Trophoblast cell (in vitro differentiated cells and primary cell): Measurements from ENCODE around the gene GPR142.

ENCODE experiments used
- DNase-seq, 2 donors: peaks; one replicate each; pipeline ENCODE4 v3.0.0-alpha.2; 2016
- H2AFZ ChIP-seq: 2 replicates; pipeline ENCODE4 v1.6.1; 2013; ENCODE audit warnings: low read length, moderate library complexity, mild to moderate bottlenecking; ENCODE audit not compliant: insufficient read depth, poor library complexity
- H2AK5ac ChIP-seq: 2 replicates; pipeline ENCODE4 v1.6.1; 2013; ENCODE audit warnings: mild to moderate bottlenecking, low read length
- H2BK120ac ChIP-seq: 2 replicates; pipeline ENCODE4 v1.6.1; 2013; ENCODE audit warnings: low read length, mild to moderate bottlenecking, moderate library complexity; ENCODE audit not compliant: insufficient read depth, poor library complexity
- H2BK12ac ChIP-seq: 2 replicates; pipeline ENCODE4 v1.6.1; 2013; ENCODE audit warnings: mild to moderate bottlenecking, low read length, moderate library complexity
- H2BK5ac ChIP-seq: 2 replicates; pipeline ENCODE4 v1.6.1; 2013; ENCODE audit warnings: low read length, low read depth, moderate library complexity, mild to moderate bottlenecking; ENCODE audit not compliant: poor library complexity
- H3K14ac ChIP-seq: 2 replicates; pipeline ENCODE4 v1.6.1; 2013; ENCODE audit warnings: mild to moderate bottlenecking, low read length
- H3K18ac ChIP-seq: 2 replicates; pipeline ENCODE4 v1.6.1; 2013; ENCODE audit warnings: mild to moderate bottlenecking, low read length
- H3K23ac ChIP-seq: 2 replicates; pipeline ENCODE4 v1.6.1; 2013; ENCODE audit warnings: low read length
- H3K27ac ChIP-seq: 2 replicates; pipeline ENCODE4 v1.5.1; 2013; ENCODE audit warnings: low read depth, mild to moderate bottlenecking, inconsistent platforms, low read length, moderate library complexity
- H3K27me3 ChIP-seq: 2 replicates; pipeline ENCODE4 v1.6.1; 2013; ENCODE audit warnings: inconsistent platforms, mild to moderate bottlenecking, low read length, moderate library complexity; ENCODE audit not compliant: insufficient read depth
- H3K36me3 ChIP-seq, 2 experiments: 1 replicate in 1 of 2; 2 replicates in 1 of 2; pipeline ENCODE4 v1.6.1; 2013; ENCODE audit warnings: low read length in 2 of 2, mild to moderate bottlenecking in 2 of 2, moderate library complexity in 1 of 2; ENCODE audit not compliant: insufficient read depth in 2 of 2, control insufficient read depth in 1 of 2
- H3K4ac ChIP-seq: 2 replicates; pipeline ENCODE4 v1.6.1; 2013; ENCODE audit warnings: low read depth, mild to moderate bottlenecking, low read length, moderate library complexity
- H3K4me1 ChIP-seq, 2 experiments: 1 replicate in 1 of 2; 2 replicates in 1 of 2; pipeline ENCODE4 v1.6.1; 2013; ENCODE audit warnings: low read length in 2 of 2, mild to moderate bottlenecking in 2 of 2, moderate library complexity in 1 of 2; ENCODE audit not compliant: insufficient read depth in 2 of 2, control insufficient read depth in 1 of 2
- H3K4me2 ChIP-seq: 2 replicates; pipeline ENCODE4 v1.6.1; 2013; ENCODE audit warnings: inconsistent platforms, mild to moderate bottlenecking, low read length, moderate library complexity
- H3K4me3 ChIP-seq: 2 replicates; pipeline ENCODE4 v1.5.1; 2013; ENCODE audit warnings: mild to moderate bottlenecking, low read depth, low read length, inconsistent platforms
- H3K79me1 ChIP-seq: one replicate; pipeline ENCODE4 v1.6.1; 2013; ENCODE audit warnings: low read length
- H3K79me2 ChIP-seq: 2 replicates; pipeline ENCODE4 v1.6.1; 2013; ENCODE audit warnings: low read length, mild to moderate bottlenecking; ENCODE audit not compliant: control insufficient read depth, insufficient read depth, poor library complexity
- H3K9ac ChIP-seq: 2 replicates; pipeline ENCODE4 v1.6.1; 2013; ENCODE audit warnings: mild to moderate bottlenecking, low read length
- H3K9me3 ChIP-seq: 2 replicates; pipeline ENCODE4 v1.6.1; 2013; ENCODE audit warnings: low read depth, mild to moderate bottlenecking, control low read depth, inconsistent platforms, low read length; ENCODE audit not compliant: insufficient read depth
- H4K12ac ChIP-seq: 2 replicates; pipeline ENCODE4 v1.6.1; 2013; ENCODE audit warnings: low read depth, mild to moderate bottlenecking, low read length, moderate library complexity
- H4K8ac ChIP-seq: 2 replicates; pipeline ENCODE4 v1.6.1; 2013; ENCODE audit warnings: low read depth, mild to moderate bottlenecking, low read length, moderate library complexity
- H4K91ac ChIP-seq: one replicate; pipeline ENCODE4 v1.6.1; 2013; ENCODE audit warnings: low read depth, mild to moderate bottlenecking, low read length, moderate library complexity
- WGBS: extraction: QIAGEN DNeasy Blood & Tissue Kit; methylation state at CpG from one replicate; pipeline ENCODE4 v1.1.7; 2013; ENCODE audit warnings: missing lambda C conversion rate; ENCODE audit not compliant: insufficient read length, insufficient coverage; ENCODE audit errors: extremely low coverage; 5-methylcytosine and 5-hydroxymethylcytosine counted together

The GPR142 gene

GRCh38 chr17:74389084-74389753 lies 21.9 kb downstream of the GPR142 start:
- H2AFZ ChIP-seq = no peak overlapping the region
- H3K79me1 ChIP-seq = no peaks in the 10 kb centered on the region
- no peak overlapping the region for H3K14ac ChIP-seq
- H3K27ac ChIP-seq = no peak overlapping the region
- H3K36me3 ChIP-seq = no peaks in the 10 kb centered on the region
- no peak overlapping the region for H4K91ac ChIP-seq
- H3K4me3 ChIP-seq = no peak overlapping the region
- no peaks in the 10 kb centered on the region for H3K79me2 ChIP-seq
- H3K4me1 ChIP-seq = no peaks in the 10 kb centered on the region
- H2AK5ac ChIP-seq = no peak overlapping the region
- H2BK12ac ChIP-seq = no peak overlapping the region
- no peak overlapping the region for H4K8ac ChIP-seq
- no peak for DNase-seq
- WGBS = no CpG with 5 or more reads among the region's 12 CpGs
- no peaks in the 10 kb centered on the region for H3K9me3 ChIP-seq
- no peak overlapping the region for H3K4ac ChIP-seq
- H3K18ac ChIP-seq = no peak overlapping the region
- no peak overlapping the region for H3K9ac ChIP-seq
- H4K12ac ChIP-seq = no peak overlapping the region
- H3K27me3 ChIP-seq = no peaks in the 10 kb centered on the region
- no peak overlapping the region for H3K23ac ChIP-seq
- H3K4me2 ChIP-seq = no peak overlapping the region
- no peak overlapping the region for H2BK120ac ChIP-seq
- no peak overlapping the region for H2BK5ac ChIP-seq

- Histone ChIP-seq H4K91ac (no peak overlapping the region), H4K12ac (no peak overlapping the region), H4K8ac (no peak overlapping the region), H2AK5ac (no peak overlapping the region), H3K27me3 (no peaks in the 10 kb centered on the region), H2BK120ac (no peak overlapping the region), H3K4me2 (no peak overlapping the region), H3K4ac (no peak overlapping the region), H3K27ac (no peak overlapping the region), H3K9ac (no peak overlapping the region), H3K4me1 (peaks cover 2 to 4% of the 10 kb centered on the region in 2 experiments), H3K9me3 (peaks cover 2% of the 10 kb centered on the region), H2BK12ac (no peak overlapping the region), H3K23ac (no peak overlapping the region), H3K14ac (no peak overlapping the region), H3K79me2 (no peaks in the 10 kb centered on the region), H2BK5ac (no peak overlapping the region), H2AFZ (no peak overlapping the region), H3K18ac (no peak overlapping the region), H3K36me3 (no peaks in the 10 kb centered on the region), H3K4me3 (no peak overlapping the region), H3K79me1 (no peaks in the 10 kb centered on the region)
- no CpG with 5 or more reads among the region's 2 CpGs for WGBS
- DNase-seq = no peak
These were observed 22.8 kb downstream of the GPR142 start for GRCh38 chr17:74389937-74390679.

- no peak overlapping the region for H2BK5ac ChIP-seq
- WGBS = no CpG with 5 or more reads among the region's 11 CpGs
These were observed 23.7 kb downstream of the GPR142 start for GRCh38 chr17:74390680-74391653.

GRCh38 chr17:74391771-74392170 lies 24.5 kb downstream of the GPR142 start:
- Histone ChIP-seq H3K9me3 (peaks cover 2% of the 10 kb centered on the region), H3K4me3 (no peak overlapping the region), H3K27me3 (no peaks in the 10 kb centered on the region), H3K4ac (no peak overlapping the region), H4K8ac (no peak overlapping the region), H4K91ac (no peak overlapping the region), H2AK5ac (no peak overlapping the region), H3K4me2 (no peak overlapping the region), H2BK5ac (no peak overlapping the region), H3K9ac (no peak overlapping the region), H3K79me1 (no peaks in the 10 kb centered on the region), H2BK120ac (no peak overlapping the region), H3K18ac (no peak overlapping the region), H3K36me3 (no peaks in the 10 kb centered on the region), H3K4me1 (peaks cover 6 to 8% of the 10 kb centered on the region in 2 experiments), H3K14ac (no peak overlapping the region), H4K12ac (no peak overlapping the region), H2BK12ac (no peak overlapping the region), H2AFZ (no peak overlapping the region), H3K79me2 (no peaks in the 10 kb centered on the region), H3K27ac (no peak overlapping the region), H3K23ac (no peak overlapping the region)
- no peak for DNase-seq
- WGBS = no CpG with 5 or more reads among the region's 5 CpGs

More at GRCh38 chr17:74390680-74391653, 23.7 kb downstream of the GPR142 start:
- no peak overlapping the region for H3K23ac ChIP-seq
- H4K12ac ChIP-seq = no peak overlapping the region
- H3K27ac ChIP-seq = no peak overlapping the region
- peaks cover 2% of the 10 kb centered on the region for H3K9me3 ChIP-seq
- H2AK5ac ChIP-seq = no peak overlapping the region
- no peak overlapping the region for H3K18ac ChIP-seq
- H3K27me3 ChIP-seq = no peaks in the 10 kb centered on the region
- H4K8ac ChIP-seq = no peak overlapping the region
- no peak for DNase-seq
- no peak overlapping the region for H4K91ac ChIP-seq
- H3K4me2 ChIP-seq = no peak overlapping the region
- H3K36me3 ChIP-seq = no peaks in the 10 kb centered on the region
- no peak overlapping the region for H3K4ac ChIP-seq
- H2AFZ ChIP-seq = no peak overlapping the region
- no peak overlapping the region for H3K14ac ChIP-seq
- H3K4me1 ChIP-seq = peaks cover 6 to 8% of the 10 kb centered on the region in 2 experiments
- H3K4me3 ChIP-seq = no peak overlapping the region
- no peak overlapping the region for H2BK120ac ChIP-seq
- H3K79me1 ChIP-seq = no peaks in the 10 kb centered on the region
- H3K79me2 ChIP-seq = no peaks in the 10 kb centered on the region
- H2BK12ac ChIP-seq = no peak overlapping the region
- H3K9ac ChIP-seq = no peak overlapping the region
